HFF-Myc (cell line): ENCODE results near the gene SPCS2.

Experiments
- DNase-seq: peaks from one replicate; pipeline ENCODE4 v3.0.0-alpha.2; 2011; ENCODE audit warnings: low read depth; ENCODE audit errors: extremely low read depth
- H3K4me3 ChIP-seq: replicated peaks from 2 replicates; pipeline ENCODE4 v1.5.1; 2011; ENCODE audit warnings: low read depth, mild to moderate bottlenecking, control low read depth, low read length
- CTCF ChIP-seq: IDR thresholded peaks from 2 replicates; pipeline ENCODE4 v1.5.1; 2012; ENCODE audit warnings: mild to moderate bottlenecking, low read depth, low read length, control low read depth; ENCODE audit errors: missing control alignments

The SPCS2 gene

DNA sequence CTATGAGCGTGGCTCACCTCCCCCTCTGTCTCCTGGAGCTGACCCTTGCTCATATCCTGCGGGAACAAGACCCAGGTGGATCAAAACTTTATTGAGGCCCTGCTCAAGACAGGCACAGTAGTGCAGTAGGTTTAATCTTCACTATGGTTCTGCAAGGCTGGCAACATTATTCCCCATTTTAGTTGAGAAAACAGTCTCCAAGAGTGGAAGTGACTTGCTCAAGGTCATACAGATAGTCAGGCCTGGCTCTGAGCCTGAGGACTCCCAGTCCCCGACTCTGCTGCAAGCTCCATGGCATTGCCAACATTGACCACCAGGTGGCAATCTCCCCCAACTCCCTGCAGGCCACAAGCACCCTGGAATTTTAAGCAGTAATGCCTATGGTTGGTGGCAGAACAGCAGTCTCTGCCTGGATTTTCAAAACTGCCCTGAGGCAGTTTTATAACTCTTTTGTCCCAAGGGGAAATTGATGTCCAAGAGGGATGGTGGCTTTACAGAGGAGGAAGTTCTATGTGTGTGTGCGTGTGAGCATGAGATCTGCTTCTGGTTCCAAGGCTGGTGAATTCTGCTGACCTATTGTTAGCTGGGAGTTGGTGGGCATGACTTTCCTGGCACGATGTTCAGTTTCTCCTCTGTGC lies 73.8 kb downstream of the SPCS2 start:
- no peak overlapping the region for H3K4me3 ChIP-seq
- TF ChIP-seq CTCF, result peak; percentile 98
- peak; percentile 72 for DNase-seq

DNA sequence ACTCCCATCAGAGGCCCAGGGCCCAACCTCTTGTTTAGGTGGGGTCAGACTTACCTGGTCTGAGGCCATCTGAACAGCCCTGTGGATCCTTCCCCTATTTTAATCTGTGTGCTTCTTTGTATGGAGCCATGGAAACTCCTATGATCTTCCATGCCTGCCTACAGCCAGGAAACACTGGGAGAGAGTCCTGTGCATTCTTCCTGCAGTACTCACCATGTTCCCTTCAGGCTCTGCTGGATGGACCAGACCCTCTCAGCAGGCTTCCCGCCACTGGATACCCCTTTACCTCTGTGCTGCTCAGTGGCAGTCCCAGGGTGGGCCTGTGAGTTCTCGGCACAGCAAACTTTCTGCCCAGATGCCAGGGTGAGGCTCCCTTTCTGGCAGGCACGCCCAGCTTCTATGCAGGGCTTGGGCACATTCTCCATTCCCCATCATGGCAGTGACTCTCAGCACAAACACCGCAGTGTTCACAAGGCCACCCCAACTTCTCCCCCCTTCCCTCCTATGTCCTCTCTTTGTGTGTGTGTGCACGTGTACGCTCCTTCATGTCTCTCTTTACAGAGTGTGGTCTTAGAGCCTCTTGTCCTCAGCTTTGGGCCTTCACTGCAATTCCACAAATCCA lies 74.5 kb downstream of the SPCS2 start:
- no peak for DNase-seq
- no peak overlapping the region for H3K4me3 ChIP-seq
- no peak for TF ChIP-seq CTCF

GRCh38 chr11:75024068-75024449 lies 75.0 kb downstream of the SPCS2 start:
- no peak for DNase-seq
- TF ChIP-seq CTCF, result no peak
- no peak overlapping the region for H3K4me3 ChIP-seq

GRCh38 chr11:75024764-75025211 lies 75.7 kb downstream of the SPCS2 start:
- no peak overlapping the region for H3K4me3 ChIP-seq
- no peak for TF ChIP-seq CTCF
- DNase-seq, result no peak

- DNase-seq, result no peak
- no peak overlapping the region for H3K4me3 ChIP-seq
- no peak for TF ChIP-seq CTCF
These were observed 76.5 kb downstream of the SPCS2 start for GRCh38 chr11:75025561-75025960.

DNA sequence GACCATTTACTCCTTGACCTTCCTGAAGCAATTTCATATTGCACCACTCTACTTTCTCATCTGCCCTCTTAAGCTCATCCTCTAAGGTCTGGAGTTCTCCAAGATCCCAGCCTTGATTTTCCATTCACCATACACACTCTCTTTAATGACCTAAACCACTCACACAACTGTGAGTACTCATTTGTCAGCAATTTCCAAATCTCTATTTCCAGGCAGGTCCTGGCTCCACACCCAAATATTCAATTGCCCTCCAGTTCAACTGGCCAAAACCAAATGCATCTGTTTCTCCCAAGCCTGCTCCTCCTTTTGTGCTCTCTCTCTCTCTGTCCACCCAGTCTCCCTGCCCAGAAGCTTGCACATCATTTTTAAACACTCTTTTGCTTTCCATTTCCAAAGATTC lies 79.3 kb downstream of the SPCS2 start:
- no peak for DNase-seq
- no peak for TF ChIP-seq CTCF
- H3K4me3 ChIP-seq, result no peak overlapping the region
